SKM-1 (cell line): Measurements from ENCODE around the gene RBM42.
A peak's percentile ranks its signal among the peaks of the same experiment; 100 is the strongest.
"Not testable (repeated sequence)": the region's sequence is repeated elsewhere in the genome, so short reads cannot be mapped to it uniquely, and the experiment has no call there.

Source experiments
- DNase-seq: peaks from one replicate; lab custom pipeline; 2025; ENCODE audit not compliant: unreplicated experiment; lab: John Stamatoyannopoulos, UW

Gene RBM42

GRCh38 chr19:35628565-35629331, at the start of gene RBM42:
TSS of gene RBM42 (plus strand) at chr19:35629036. CDS start at chr19:35629154, 118 bp downstream.
- DNase-seq: peak; percentile 96

- no peak for DNase-seq
Measured at GRCh38 chr19:35582760-35583159, 46.1 kb upstream of the RBM42 start.

GRCh38 chr19:35585848-35586247, 43.0 kb upstream of the RBM42 start, which contains the start of gene PMIS2:
TSS of gene PMIS2 (plus strand) at chr19:35586173. CDS start at chr19:35586260, 87 bp downstream.
- no peak for DNase-seq

- DNase-seq: no peak
Measured at GRCh38 chr19:35587321-35587720, 41.5 kb upstream of the RBM42 start.

- no peak for DNase-seq
Measured at GRCh38 chr19:35590875-35591274, 38.0 kb upstream of the RBM42 start.

GRCh38 chr19:35592226-35592625, 36.6 kb upstream of the RBM42 start:
- DNase-seq: peak; percentile 9

GRCh38 chr19:35595026-35595425, 33.8 kb upstream of the RBM42 start:
- not testable (repeated sequence) for DNase-seq

- no peak for DNase-seq
Measured at GRCh38 chr19:35595928-35596327, 32.9 kb upstream of the RBM42 start.

- DNase-seq: no peak
Measured at GRCh38 chr19:35596366-35596999, 32.4 kb upstream of the RBM42 start.

GRCh38 chr19:35601971-35602370, 26.9 kb upstream of the RBM42 start:
- no peak for DNase-seq

- not testable (repeated sequence) for DNase-seq
Measured at GRCh38 chr19:35604436-35604835, 24.4 kb upstream of the RBM42 start.

GRCh38 chr19:35607170-35607569, 21.7 kb upstream of the RBM42 start:
- not testable (repeated sequence) for DNase-seq

GRCh38 chr19:35607661-35608060, 21.2 kb upstream of the RBM42 start:
- no peak for DNase-seq

- no peak for DNase-seq
Measured at GRCh38 chr19:35608251-35608650, 20.6 kb upstream of the RBM42 start.

GRCh38 chr19:35609851-35610353, 18.9 kb upstream of the RBM42 start:
- DNase-seq: no peak

GRCh38 chr19:35612224-35612558, 16.6 kb upstream of the RBM42 start:
- DNase-seq: no peak

- DNase-seq: peak; percentile 43
Measured at GRCh38 chr19:35612559-35613321, 16.1 kb upstream of the RBM42 start, which contains the start of gene HAUS5. TSS of gene HAUS5 (plus strand) at chr19:35612735. CDS start at chr19:35612795, 60 bp downstream.

GRCh38 chr19:35613574-35613973, 15.3 kb upstream of the RBM42 start:
- DNase-seq: no peak

GRCh38 chr19:35615036-35615435, 13.8 kb upstream of the RBM42 start:
- DNase-seq: no peak

- DNase-seq: no peak
Measured at GRCh38 chr19:35618857-35619256, 10.0 kb upstream of the RBM42 start.

- no peak for DNase-seq
Measured at GRCh38 chr19:35619290-35619923, 9.4 kb upstream of the RBM42 start.
